NOMO-1 treated with DMSO at 0.1 percent for 48 hours (cell line): ENCODE results near the gene PSMA4.
"Not testable (repeated sequence)": the region's sequence is repeated elsewhere in the genome, so short reads cannot be mapped to it uniquely, and the experiment has no call there.

Experiments used
- DNase-seq: peaks from one replicate; lab custom pipeline; 2025; ENCODE audit not compliant: unreplicated experiment; lab: John Stamatoyannopoulos, UW

The PSMA4 gene

DNA sequence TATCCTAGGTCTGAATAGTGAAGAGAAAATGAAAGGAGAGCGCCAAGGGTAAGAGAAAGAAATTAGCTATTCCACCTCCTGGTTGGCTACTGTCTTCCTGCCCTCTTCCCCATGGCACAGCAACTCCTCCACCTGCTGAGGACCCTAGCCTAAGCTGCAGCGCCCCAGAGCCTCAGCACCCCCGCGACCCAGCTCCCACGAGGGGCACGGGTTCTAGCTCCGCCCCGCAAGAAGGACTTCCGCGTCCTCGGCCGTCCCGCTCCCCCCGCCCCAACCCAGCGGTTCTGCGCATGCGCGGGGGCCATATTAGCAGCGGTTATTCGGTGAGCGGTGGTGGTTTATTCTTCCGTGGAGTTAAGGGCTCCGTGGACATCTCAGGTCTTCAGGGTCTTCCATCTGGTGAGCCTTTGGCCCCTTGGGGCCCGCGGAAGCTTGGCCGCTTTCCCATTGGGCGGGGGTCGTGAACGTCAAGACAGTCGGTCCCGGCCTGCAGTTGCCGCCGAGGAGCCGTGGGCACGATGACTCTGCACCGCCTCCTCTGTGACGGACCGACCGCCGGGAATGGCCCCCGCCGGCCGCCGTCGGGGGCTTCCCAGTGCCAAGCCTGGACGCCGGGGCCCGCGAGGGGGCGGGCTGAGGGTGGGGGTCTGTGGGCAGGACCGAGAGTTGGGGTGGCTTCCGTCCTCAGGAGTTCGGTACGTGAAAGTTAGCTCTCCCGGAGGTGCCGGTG is at the start of gene PSMA4:
PSMA4 (plus strand) TSS at position 304 of the 730 bp plus-strand sequence. CDS start 1,484 bp downstream, outside the sequence.
- peak; percentile 80 for DNase-seq

- DNase-seq: no peak
Measured at GRCh38 chr15:78492872-78493271, 47.4 kb upstream of the PSMA4 start.

DNA sequence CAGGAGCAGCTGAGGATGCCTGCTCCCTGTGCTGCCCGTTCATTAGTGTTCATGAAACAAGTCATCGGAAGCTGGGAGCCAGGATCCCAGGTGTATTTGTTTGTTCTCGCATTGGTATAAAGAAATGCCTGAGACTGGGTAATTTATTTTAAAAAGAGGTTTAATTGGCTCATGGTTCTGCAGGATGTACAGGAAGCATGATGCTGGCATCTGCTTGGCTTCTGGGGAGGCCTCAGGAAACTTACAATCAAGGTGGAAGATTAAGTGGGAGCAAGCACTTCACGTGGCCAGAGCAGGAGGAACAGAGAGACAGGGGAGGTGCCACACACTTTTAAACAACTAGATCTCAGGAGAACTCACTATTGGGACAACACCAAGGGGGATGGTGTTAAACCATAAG is 38.4 kb upstream of the PSMA4 start:
- no peak for DNase-seq

- no peak for DNase-seq
Measured at GRCh38 chr15:78502641-78503040, 37.6 kb upstream of the PSMA4 start.

DNA sequence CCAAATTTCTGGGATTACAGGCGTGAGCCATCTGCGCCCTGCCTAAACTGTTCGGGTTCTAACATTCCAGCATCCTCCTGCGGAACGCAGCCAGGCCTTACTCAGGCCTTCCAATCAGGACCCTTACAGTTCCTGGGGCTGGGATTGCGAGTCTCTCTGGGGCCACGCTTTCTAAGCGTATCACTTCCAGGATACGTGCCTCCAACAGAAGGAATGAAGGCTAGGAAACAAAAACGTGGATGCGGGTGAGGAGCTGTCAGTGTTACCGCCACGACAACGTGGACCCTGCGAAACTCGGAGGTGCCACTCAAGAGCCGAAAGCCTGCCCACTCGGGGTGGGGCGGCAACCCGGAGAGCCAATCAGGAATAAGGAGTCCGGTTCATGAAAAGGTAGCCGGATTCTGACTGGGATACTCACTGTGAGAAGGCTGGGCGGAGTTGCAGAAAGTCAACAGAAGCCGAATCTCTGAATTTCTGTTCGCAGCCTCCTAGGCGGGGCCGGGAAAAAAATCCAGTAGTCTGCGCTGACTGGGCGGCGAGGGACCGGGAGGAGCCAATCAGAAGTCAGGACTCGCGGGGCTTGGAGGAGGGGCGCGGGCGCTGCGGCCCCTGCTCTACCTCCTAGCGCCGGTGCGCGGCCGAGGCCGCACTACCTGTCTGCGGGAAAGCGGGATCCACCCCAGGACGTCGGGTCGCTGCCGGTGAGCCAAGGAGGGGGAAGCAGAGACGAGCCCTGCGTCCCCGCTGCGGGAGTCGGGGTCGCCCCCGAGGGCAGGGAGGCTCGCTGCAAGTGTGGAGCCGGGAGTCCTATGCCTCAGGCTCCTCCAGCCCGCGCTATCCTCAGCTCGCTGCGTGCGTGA is 33.0 kb upstream of the PSMA4 start, which contains the start of gene HYKK:
HYKK (plus strand) TSS at position 607 of the 860 bp plus-strand sequence. CDS start 5,512 bp downstream, outside the sequence.
- peak; percentile 88 for DNase-seq

DNA sequence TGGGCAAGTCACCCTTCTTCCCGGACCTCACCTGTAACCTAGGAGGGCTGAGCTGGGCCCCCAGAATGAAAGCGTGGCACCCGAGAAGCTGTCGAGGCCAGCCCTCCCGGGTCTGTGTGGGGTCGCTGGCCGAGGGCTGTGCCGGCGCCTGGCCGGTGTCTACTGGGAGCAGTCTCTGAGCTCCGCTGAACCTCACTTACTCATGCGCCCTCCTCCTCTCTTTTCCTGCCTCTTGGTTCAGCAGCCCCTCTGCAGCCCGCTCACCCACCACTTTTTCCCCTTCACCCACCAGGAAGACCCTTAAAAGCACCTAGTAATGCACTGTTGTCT is 32.4 kb upstream of the PSMA4 start:
- DNase-seq: no peak

DNA sequence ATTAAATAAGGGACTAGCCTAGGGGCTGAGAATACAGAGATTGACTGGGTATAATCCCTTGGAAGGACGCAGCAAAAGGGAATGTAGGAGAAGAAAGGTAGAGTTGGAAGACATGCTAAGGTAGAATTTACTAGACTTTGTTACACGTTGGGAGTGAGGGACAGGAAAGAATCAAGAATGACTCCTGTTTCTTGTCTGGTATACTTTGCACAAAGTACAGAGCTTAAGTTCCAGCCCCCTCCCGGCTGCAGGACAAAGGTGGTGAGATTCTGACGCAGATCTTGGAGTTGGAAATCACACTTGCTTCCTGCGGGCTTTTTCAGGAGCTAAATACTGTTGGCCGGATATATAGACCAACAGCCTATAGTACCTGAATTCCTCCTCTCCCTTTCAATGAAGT is 32.0 kb upstream of the PSMA4 start:
- no peak for DNase-seq

GRCh38 chr15:78509726-78510312 is 30.4 kb upstream of the PSMA4 start:
- DNase-seq: no peak

GRCh38 chr15:78520035-78520434 is 20.2 kb upstream of the PSMA4 start:
- DNase-seq: not testable (repeated sequence)

DNA sequence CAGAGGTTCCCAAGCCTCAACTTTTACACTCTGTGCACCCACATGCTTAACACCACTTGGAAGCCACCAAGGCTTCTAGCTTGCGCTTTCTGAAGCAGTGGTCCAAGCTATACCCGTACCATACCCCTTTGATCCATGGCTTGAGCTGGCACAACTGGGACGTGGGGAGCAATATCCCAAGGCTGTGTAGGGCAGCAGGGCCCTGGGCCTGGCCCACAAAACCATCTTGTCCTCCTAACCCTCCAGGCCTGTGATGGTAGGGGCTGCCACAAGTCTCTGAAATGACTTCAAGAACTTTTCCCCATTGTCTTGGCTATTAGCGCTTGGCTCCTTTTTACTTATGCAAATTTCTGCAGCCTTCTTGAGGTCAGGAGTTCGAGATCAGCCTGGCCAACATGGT is 16.0 kb upstream of the PSMA4 start:
- no peak for DNase-seq

DNA sequence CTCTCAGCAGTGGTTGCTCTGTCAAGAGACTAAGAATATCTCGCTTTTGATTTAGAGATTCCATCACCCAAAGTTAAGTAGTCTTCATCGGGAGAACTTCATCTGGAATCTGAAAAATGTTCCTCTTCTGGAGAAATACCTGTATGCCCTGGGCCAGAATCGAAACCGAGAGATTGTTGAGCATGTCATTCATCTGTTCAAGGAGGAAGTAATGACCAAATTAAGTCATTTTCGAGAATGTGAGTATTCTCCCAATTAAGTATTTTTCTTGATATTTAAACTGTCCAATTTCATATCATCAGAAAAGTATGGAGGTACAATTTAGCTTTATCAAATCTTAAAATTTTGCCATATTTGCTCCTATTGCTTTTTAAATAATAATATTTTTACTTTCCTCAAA is 12.9 kb upstream of the PSMA4 start:
- DNase-seq: peak; percentile 23

DNA sequence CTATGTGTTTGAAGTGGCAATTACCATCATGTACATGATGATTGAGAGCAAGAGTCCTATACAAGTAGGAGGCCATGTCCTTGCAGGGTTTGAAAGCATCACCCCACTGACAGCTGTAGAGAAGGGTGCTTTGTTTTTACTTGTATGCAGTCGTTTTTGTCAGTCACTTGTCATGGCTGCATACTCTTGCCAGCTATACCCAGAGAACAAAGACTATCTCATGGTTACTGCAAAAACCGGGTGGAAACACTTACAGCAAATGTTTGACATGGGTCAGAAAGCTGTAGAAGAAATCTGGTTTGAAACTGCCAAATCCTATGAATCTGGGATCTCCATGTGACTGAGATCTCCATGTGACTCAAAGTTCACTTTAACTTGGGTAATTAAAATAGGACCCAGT is 6.9 kb upstream of the PSMA4 start:
- no peak for DNase-seq

DNA sequence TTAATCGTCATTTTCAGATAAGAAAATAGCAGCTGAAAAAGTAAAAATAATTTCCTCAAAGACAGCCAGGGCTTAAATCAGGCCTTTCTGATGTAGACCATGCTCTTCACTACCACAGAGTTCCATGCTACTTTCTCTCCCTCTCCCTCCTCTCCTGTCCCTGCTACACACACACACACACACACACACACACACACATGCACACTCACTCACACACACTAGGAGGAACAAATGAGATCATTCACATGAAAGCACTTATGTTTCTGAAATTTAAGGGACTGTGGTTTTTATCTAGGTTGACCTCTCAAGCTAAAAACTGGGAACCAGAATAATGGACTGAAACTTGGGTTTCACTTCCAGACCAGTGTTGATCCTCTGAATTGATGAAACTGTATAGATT is 4.1 kb upstream of the PSMA4 start:
- peak; percentile 33 for DNase-seq

GRCh38 chr15:78537266-78537905 is 2.9 kb upstream of the PSMA4 start:
- DNase-seq: no peak

DNA sequence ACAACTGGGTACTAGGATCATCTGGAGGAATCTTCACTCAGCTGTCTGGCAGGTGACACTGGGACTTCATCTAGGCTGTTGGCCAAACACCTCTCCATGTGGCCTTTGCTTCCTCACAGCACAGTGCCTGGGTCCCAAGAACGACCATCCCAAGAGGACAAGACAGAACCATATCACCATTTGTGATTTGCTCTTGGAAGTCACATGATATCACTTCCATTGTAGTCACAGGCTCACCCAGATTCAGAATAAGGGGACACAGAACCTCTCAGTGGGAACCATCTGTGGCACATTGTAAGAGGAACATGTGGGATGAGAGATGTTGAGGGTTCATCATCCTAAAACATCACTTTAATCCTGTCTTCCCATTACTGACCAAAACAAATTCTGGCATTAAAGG is 1.9 kb upstream of the PSMA4 start:
- DNase-seq: no peak

DNA sequence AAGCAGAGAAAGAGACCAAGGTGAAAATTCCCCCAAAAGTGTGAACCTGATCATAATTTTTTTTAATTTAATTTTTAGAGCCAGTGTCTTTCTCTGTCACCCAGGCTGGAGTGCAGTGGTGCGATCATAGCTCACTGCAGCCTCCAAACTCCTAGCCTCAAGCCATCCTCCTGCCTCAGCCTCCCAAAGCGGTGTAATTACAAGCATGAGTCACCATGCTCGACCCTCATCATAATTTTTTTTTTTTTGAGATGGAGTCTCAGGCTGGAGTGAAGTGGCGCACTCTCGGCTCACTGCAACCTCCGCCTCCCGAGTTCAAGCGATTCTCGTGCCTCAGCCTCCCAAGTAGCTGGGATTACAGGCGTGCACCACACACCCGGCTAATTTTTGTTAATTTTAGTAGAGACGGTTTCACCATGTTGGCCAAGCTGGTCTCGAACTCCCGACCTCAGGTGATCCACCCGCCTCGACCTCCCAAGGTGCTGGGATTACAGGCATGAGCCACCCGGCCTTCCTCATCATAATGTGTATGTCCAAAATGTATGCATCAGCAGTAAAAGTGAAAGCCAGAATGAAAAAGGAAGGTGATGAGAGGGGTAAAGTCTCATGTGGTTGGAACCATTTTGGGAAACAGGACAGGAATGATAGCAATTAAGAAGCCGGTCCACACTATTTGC is 642 bp upstream of the PSMA4 start:
- DNase-seq: not testable (repeated sequence)

DNA sequence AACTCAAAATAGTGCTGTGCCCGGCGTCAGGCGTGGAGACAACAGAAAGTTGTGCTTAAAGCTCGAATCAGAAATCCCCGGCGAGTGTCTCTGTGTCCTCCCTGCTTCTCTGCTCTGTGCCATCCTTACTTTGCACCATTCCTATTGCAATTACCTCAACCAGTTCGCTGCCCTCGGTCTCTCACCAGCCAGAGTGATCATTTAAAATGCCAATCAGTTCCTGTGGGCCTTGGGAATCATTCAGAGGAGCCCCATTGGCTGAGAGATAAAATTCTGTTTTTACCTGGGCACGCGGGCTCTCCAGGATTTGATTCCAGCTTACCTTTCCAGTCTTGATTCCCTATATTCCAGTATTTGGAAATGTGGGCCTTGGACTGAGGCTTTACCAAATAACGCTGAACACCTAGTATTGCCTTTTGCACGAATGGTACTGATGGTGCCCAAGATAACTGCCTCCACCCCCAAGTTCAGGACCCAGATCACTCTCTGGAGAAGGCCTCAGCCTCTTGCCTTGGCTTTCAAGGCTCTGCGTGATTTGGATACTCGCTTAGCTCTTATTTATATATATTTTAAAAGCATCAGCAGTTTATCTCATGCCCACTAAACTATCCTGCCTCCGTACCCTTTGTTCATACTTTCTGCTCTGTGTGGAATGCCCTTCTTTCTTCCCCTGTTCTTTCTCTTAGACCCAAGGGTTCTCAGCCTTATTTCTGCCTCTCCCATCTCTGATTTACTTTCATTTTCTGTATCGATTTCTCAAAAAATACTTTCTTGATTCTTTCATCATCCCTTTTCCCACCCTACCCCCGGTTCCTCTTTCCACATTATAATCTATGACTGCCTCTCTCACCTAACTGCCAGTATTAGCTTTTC is 863 bp downstream of the PSMA4 start:
- DNase-seq: peak; percentile 81

- DNase-seq: no peak
Measured at GRCh38 chr15:78541744-78542034, 1.4 kb downstream of the PSMA4 start.

DNA sequence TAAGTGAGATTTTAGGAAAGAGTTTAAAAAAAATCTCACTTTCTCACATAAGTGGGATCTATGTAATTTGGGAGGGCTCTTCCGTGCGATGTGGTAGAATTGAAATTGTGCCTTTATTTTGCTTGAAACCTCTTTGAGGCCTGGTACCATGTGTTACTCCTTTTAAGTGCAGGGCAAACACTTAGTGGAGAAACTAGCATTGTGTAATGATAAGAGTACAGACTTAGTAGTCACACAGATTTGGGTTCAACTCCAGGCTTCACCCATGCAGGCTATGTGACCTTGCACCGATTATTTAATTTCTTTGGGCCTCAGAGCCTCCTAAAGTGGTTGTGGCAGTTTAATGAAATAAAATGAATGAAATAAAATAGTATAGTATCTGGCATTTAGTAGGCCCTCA is 2.4 kb downstream of the PSMA4 start:
- no peak for DNase-seq

DNA sequence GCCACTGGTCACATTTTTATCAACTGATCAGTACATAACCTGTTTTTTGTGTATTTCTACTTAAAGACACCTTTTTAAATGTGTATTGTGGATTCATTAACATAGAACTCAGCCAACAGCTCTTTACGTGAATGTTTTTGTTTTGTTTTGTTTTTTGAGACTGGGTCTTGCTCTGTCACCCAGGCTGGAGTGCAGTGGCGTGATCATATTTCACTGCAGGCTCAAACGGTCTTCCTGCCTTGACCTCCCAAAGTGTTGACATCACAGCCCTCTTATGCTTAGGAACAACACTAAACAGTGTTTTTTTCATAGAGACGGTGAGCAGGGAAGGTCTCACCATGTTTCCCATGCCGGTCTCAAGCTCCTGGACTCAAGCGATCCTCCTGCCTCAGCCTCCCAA is 9.9 kb downstream of the PSMA4 start:
- DNase-seq: no peak
